Retinal pigment epithelial cell (primary cell): Measurements from ENCODE around the gene PDLIM5.

ENCODE experiments used
- DNase-seq: peaks from one replicate; pipeline ENCODE4 v3.0.0-alpha.2; 2010; ENCODE audit warnings: low read depth
- H3K4me3 ChIP-seq: 2 replicates; pipeline ENCODE4 v1.5.1; 2011; ENCODE audit warnings: mild to moderate bottlenecking, low read length, control low read depth, moderate library complexity
- CTCF ChIP-seq: conservative IDR thresholded peaks from 2 replicates; pipeline ENCODE4 v1.5.1; 2011; ENCODE audit warnings: low read depth, low read length, control low read depth, inconsistent platforms

The PDLIM5 gene

GRCh38 chr4:94525993-94526728 lies 74.4 kb downstream of the PDLIM5 start:
- TF ChIP-seq CTCF, result no peak
- H3K4me3 ChIP-seq, result no peak overlapping the region
- no peak for DNase-seq

- H3K4me3 ChIP-seq, result no peak overlapping the region
- TF ChIP-seq CTCF, result no peak
- DNase-seq, result no peak
These were observed 76.0 kb downstream of the PDLIM5 start for GRCh38 chr4:94527556-94528233.

GRCh38 chr4:94528792-94529451 lies 77.2 kb downstream of the PDLIM5 start:
- TF ChIP-seq CTCF, result no peak
- no peak for DNase-seq
- no peak overlapping the region for H3K4me3 ChIP-seq

- H3K4me3 ChIP-seq, result no peak overlapping the region
- DNase-seq, result no peak
- TF ChIP-seq CTCF, result no peak
These were observed 78.3 kb downstream of the PDLIM5 start for GRCh38 chr4:94530073-94530472.

GRCh38 chr4:94531991-94532789 lies 80.4 kb downstream of the PDLIM5 start:
- DNase-seq, result peak; percentile 96
- H3K4me3 ChIP-seq, result no peak overlapping the region
- TF ChIP-seq CTCF, result no peak

- no peak overlapping the region for H3K4me3 ChIP-seq
- no peak for DNase-seq
- TF ChIP-seq CTCF, result no peak
These were observed 81.9 kb downstream of the PDLIM5 start for GRCh38 chr4:94533405-94534223.
